HG02973 (cell line): ENCODE data around the gene C6orf47.
A peak's percentile ranks its signal among the peaks of the same experiment; 100 is the strongest.
"Not testable (repeated sequence)": the region's sequence is repeated elsewhere in the genome, so short reads cannot be mapped to it uniquely, and the experiment has no call there.

Experiments used
- ATAC-seq: cut with Tn5 transposase; IDR thresholded peaks from one replicate; pipeline ENCODE4 v1.9.1; 2021; ENCODE audit warnings: moderate library complexity; ENCODE audit not compliant: unreplicated experiment

C6orf47 gene, protein sequence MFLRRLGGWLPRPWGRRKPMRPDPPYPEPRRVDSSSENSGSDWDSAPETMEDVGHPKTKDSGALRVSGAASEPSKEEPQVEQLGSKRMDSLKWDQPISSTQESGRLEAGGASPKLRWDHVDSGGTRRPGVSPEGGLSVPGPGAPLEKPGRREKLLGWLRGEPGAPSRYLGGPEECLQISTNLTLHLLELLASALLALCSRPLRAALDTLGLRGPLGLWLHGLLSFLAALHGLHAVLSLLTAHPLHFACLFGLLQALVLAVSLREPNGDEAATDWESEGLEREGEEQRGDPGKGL

DNA sequence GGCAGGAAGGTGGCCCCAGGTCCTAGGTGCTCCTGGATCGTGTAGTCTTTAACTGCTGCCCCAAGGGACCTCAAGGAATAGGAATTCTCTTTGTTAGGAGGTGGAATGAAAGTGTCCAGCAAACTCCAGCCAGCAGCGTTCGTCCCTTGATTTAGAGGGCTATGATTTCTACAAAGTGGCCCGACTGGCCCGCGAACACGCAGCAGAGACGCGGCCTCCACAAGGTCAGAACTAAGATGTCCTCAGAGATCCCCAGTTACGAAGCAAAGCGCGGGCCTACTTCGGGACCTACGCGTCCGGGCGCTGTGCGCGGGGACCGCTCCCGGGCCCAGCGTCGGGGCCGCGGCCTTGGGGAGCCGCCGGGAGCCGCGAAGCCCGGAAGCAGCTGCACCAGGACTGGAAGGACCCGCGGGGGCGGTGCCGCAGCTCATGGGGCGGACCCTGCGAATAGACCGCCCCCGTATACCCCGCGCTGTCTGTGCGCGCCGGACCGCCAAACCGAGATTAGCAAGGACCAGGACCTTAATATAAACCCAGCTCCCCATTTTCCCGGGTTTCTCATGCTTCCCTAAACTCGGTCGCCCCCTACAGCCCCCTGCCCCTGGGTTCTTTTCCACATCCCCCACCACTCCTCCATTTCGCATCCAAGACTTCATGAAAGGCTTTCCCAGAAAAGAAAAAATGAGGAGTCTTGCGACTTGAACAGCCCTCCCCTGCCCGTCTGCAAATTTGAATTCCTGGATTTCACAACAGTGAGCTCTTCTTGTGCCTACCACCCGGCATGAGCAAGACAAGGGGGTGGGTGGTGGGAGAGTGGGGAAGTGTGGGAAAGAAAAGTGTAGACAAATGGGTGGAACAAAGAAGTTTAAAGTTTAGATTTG, at the start of gene C6orf47:
TSS of gene C6orf47 (minus strand) at position 398 of the 881 bp plus-strand sequence. CDS start 831 bp downstream, outside the sequence.
- ATAC-seq: peak; percentile 38

DNA sequence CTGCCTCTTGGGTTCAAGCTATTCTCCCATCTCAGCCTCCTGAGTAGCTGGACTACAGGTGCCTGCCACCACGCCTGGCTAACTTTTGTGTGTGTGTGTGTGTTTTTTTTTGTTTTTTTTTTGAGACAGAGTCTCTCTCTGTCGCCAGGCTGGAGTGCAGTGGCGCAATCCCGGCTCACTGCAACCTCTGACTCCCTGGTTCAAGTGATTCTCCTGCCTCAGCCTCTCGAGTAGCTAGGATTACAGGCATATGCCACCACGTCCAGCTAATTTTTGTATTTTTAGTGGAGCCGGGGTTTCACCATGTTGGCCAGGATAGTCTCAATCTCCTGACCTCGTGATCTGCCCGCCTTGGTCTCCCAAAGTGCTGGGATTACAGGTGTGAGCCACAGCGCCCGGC, 48.6 kb upstream of the C6orf47 start:
- not testable (repeated sequence) for ATAC-seq

DNA sequence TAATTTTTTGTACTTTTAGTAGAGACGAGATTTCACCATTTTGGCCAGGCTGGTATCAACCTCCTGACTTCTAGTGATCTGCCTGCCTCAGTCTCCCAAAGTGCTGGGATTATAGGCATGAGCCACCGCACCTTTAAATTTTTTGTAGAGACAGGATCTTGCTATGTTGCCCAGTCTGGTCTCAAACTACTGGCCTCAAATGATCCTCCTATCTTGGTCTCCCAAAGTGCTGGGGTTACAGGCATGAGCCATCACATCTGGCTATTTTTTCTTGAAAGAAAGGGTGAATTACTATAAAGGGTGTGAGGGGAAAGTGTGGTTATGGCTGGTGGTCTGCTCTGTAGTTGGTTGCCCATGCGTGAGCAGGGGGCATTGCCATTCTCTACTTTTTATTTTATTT, 47.6 kb upstream of the C6orf47 start:
- ATAC-seq: no peak

DNA sequence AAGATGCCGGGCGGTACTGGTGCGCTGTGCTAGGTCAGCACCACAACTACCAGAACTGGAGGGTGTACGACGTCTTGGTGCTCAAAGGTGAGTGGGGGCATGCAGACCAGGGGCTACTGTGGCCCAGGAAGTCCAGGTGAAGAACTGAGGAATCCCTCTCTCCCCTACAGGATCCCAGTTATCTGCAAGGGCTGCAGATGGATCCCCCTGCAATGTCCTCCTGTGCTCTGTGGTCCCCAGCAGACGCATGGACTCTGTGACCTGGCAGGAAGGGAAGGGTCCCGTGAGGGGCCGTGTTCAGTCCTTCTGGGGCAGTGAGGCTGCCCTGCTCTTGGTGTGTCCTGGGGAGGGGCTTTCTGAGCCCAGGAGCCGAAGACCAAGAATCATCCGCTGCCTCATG, 47.1 kb upstream of the C6orf47 start:
- ATAC-seq: no peak

DNA sequence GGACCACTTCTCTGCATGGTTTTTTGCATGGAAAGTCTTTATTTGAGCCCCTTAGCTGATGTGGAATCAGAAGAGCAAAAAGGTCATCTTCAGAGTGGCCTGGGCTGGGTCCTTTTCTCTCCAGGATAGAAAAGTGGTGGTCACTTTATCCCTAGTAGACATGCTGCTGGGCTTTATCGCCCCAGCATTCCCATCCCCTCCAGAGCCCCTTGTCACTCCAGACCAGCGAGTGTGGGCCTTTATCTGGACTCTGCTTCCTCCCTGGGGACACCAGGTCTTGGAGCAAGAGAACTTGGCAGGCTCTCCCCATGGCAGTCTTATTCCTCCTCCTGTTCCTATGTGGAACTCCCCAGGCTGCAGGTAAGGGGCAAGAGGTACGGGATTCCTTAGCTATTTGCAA, 46.0 kb upstream of the C6orf47 start, which contains the start of gene LY6G6F:
TSS of gene LY6G6F (plus strand) at position 268 of the 400 bp plus-strand sequence. CDS start at position 309, 41 bp downstream.
- ATAC-seq: no peak

DNA sequence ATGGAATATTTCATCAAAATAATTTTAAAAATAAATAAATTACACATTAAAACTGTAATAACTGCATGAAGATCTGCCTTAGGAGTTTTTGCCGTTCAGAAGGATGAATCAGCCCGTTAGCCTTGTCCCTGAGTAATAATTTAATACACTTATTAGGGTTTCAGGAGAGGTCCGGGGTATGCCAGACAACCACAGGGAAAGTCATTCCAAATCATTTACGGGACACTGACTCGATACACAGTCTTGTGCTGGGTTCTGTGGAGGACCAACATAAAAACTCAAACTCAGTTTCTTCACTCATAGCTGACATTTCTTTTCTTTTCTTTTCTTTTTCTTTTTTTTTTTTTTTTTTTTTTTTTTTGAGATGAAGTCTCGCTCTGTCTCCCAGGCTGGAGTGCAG, 45.4 kb upstream of the C6orf47 start:
- no peak for ATAC-seq

DNA sequence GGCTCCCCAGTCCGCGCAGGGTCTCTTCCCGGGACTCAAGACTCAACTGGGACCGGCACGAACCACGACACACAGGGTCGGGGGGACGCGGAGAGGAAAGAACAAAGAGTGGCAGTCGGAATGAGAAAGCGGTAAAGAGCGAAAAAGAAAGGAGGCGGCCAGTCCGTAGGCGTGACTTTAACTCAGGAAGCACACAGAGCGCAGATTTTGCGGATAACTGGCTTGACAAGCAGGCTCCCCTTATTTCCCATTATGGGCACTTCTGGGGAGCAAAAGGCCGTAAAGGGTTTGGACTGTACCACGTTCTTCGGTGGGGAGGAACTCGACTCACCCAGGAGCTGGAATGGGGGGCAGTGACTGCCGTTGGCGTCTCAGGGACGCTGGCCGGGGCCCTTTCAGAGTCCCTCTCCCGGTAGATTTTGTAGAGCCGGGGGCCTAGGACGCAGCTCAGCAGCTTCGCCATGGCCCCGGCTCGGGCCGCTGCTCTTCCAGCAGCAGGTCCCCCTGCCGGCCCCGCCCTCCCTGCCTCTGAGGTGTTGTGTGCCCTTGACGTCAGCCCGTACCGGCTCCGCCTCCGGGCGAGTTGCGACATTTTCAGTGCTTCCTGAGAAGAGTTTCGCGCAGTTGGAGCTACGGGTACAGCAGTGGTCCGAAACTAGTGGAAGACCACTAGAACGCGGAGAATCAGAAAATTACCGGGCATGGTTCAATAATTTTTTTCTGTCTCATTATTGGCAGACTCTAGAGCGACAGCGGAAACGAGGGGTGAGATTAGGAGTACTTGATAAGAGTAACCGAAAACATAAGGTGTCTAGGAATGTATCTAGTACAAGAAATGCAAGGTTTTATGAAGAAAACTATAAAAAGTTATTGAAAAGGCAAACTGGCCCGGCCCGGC, 42.5 kb upstream of the C6orf47 start, which contains the start of gene ABHD16A:
TSS of gene ABHD16A (minus strand) at position 506 of the 898 bp plus-strand sequence. CDS start at position 463, 43 bp downstream.
- ATAC-seq: peak; percentile 77

DNA sequence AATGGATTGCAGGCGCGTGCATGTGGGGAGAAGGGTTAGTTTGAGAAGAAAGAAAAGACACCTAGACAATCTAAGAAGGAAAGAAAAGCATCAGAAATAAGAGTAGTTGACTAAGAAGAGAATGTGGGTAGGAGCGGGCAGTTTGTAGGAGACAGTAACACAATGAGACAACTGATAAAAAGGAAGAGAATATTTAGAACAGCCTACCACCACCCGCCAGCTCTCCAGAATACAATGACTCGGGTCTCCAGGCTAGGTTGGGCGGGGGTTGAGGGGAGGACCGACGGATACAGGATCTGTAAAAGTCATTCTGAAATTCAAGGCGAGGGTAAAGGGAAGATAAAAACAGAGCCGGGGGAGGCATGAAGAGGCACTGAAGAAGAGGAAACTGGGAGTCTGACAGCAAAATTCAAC, 41.8 kb upstream of the C6orf47 start:
- ATAC-seq: peak; percentile 4

DNA sequence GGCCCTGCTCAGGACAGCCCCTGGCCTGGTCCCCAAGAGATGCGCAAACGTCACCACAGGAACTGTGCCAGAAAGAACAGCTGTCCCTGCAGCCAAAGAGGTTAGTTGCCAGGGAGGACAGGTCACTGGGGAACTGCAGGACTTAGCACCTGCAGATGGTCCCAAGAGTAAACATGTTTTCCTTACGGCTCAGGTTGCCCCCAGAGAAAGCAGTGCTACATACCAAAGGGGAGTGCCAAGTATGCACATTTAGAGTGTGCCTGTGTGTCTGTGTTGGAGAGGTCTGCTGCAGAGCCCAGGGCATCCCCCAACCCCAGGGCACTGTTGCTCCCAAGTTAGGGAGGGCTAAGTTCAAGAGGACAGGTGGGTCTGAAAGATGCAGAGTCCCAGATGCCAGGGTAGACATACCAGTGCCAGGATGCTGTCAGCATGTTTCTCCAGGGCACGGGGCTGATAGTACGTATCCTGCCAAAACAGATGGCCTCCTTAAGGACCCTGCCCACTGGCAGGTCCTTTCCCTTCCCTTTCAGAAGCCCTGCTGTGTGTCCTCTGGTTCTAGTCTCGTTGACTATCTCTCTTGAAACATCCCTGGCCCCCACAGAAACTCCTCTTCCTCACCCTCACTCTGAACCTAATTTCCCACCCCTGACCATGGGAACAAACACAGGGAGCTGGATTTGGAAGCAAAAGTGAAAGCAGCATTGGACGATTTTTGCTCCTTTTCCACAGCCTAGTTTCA, 41.3 kb upstream of the C6orf47 start:
- no peak for ATAC-seq

DNA sequence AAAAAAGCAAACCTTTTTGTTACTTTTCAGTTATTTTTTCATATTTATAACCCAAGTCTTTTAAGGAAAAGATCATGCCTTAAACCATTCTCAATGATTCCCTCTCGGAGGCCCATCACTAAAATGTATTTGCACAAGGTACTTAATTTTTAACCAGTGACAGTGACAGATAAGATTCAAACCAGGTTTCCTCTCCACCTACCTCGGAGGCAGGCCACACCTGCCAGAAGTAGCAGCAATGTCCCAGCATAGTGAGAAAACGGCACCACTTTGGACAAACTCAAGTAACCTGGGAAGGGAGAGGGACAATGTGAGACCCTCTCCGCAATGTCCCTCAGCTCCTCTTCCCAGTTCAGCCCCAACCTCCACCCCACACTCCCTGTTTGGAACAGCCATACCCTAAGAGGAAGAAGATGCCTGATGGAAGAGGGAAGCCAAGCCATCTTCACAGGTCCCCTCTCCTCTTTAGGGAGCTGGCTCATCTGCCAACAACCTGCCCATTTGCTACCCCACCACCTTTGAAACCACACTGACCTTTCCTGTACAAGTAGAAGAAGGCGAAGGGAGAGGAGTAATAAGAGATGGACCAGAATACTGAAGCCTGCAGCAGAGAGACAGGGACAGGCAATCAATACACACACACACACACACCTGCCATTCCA, 40.3 kb upstream of the C6orf47 start:
- ATAC-seq: no peak

DNA sequence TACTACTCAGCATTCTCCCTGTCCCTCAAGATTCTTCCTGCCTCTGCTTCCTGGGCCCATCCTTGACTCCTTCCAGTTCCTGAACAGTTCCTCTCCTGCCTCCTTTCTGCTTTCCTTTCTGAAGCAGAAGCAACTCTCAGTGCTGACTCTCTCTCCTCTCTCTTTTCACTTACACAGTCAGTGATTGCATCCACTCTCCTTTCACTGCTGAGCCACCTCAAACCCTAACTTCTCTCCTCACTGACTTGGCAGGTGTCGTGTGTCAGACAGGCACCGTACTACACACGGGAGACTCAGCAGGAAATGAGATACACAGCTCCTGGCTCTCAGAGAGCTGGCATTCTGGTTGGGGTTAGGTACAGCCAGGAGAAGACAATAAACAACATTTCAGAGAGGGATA, 37.0 kb upstream of the C6orf47 start:
- no peak for ATAC-seq

DNA sequence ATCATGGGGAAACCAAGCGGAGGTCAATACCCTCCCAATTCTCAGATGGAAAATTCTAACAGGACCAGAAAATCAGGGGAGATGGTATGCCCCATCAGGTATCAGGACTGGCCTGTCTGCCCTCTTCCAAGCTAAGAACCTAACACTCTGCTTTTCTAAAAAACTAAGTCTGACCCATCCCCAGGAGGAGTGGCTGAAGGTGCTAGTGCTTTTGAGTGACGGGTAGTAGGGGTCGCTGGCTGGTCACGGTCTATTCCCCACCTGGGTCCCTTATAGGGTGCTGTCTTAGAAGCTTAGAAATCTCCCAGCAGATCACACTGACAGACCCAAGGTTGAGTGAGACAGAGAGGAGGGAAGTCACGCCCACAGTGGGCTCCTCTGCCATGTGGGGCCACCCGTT, 33.0 kb upstream of the C6orf47 start:
- ATAC-seq: no peak

DNA sequence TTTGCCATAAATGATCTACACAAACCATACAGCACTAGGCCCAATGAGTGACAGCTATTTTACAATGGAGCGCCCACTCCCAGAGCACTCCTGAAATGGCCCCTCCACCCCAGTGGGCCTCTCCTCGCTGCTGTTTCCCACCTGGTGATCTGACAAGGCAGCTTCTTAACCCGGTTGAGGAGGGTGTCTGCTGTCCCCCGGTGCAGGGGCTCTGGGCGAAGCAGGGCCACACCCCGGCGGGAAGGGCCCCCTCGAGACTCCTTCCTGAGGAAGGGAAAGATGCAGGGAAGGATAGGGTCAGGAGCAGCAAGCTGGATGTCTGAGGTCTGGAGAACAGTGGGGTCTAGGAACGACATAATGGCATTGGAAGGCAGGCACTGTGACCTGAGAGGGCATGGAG, 32.3 kb upstream of the C6orf47 start:
- ATAC-seq: no peak

DNA sequence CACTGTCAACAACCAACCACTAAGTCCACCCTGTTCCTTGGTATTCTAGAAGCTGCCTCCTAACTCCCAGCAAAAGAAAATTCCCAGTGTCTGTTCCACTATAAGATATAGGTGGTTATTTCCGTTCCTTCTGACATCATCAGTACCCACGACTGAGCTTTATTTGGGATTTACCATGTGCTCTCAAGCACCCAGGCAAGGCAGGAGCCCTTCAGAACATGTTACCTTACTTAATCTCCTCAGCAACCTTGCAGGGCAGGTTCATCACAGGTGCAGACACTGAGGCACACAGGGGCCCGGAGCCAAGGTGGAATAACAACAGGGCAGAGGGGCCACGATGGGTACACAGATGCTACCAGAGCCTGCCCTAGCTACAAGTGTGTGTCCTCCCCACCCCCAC, 31.8 kb upstream of the C6orf47 start:
- no peak for ATAC-seq

DNA sequence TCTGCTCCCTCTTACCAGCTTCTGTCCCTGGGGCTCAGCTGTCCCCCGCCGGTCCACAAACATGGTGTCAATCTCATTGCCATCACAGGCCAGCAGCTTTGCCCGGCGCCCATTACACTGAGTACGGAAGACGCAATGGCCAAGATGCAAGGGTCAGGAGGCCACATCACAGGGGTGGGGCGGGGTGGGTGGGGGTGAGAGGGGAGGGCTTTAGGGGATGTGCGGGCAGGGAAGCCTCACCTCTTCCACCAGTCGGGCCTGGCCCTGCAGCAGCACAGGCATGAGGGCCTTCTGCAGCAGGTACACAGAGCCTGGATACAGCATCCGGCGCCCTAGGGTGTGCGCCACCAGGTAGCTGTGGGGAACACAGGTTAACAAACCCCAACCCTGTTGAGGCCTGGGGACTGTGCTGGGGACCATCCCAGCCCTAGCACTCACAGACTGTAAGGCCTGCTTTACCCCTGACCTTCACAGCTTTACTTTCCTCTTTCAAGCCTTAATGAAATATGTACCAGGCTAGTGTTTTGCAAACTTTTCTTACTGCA, 31.1 kb upstream of the C6orf47 start:
- ATAC-seq: no peak

DNA sequence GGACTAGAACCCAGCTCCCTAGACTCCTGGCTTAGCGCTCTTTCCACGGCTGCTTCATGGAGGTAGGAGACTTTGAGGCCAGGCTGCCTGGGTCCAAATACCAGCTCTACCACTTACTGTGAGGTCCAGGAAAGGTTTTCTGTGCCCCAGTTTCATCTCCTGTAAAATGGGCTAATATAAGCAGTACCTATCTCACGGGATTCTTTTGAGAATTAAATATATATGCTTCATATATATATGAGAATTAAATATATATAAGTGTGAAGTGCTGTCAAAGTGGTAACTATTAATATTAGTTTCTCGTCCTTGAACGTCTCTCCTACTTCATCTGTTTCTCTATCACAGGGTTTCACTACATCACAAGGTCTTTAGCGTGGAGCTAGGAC, 30.5 kb upstream of the C6orf47 start:
- no peak for ATAC-seq

DNA sequence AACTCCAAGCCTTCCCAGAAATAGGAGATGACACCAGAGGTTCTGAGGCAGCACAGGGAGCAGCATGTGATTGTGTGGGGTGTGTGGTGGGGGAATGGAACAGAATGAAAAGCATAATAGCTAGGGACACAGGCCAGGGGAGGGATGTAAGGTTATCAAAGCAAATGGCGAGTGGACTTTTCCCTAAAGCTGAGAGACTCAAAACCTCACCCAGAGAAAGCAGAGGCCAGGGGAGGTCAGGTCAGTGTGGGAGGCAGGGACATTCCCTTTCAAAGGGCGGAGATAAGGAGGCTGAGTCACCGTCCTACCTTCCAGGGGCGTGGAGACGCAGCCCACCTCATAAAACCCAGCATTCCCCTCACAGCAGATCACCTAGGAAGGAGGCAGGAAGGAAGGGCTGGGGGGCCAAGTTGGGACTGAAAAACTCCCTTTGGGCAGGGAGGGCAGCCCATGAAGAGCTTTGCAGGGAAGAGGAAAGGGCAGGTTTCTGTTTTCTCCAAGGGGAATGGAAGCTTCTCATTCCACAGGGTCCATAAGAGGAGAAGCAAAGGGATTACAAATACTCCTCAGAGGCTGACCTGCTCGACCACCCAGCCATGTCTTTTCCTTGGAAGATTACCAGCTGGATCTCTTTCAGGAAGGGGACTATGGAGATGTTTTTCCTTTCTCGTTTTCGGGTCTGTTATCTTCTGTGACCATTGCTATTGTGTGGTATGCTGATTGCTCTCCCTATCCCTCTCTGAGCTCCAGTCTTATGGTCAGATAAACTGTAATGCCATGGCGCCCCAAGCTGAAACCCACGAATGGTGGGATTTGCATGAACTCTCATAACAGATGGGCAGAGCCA, 29.9 kb upstream of the C6orf47 start:
- no peak for ATAC-seq
